Skeletal muscle tissue (tissue), 4 donors: ENCODE data around the gene DOCK4. TPM values are rescaled to one million over a fixed set of nuclear protein-coding genes. Genes with fewer than 3 reads are reported as not detected.

Source experiments
- H3K27ac ChIP-seq: one replicate; pipeline ENCODE4 v1.7.0; 2013; ENCODE audit warnings: mild to moderate bottlenecking, low read depth, low read length, inconsistent platforms
- H3K27me3 ChIP-seq, 3 donors: one replicate each; pipeline ENCODE4 v1.7.0; 2013; ENCODE audit warnings: low read length in 3 of 3; ENCODE audit not compliant: control insufficient read depth in 3 of 3, insufficient read depth in 3 of 3
- H3K36me3 ChIP-seq, 3 donors: one replicate each; pipeline ENCODE4 v1.7.0; 2013; ENCODE audit warnings: low read length in 3 of 3; ENCODE audit not compliant: control insufficient read depth in 3 of 3, insufficient read depth in 3 of 3
- H3K4me1 ChIP-seq, 3 donors: one replicate each; pipeline ENCODE4 v1.7.0; 2013; ENCODE audit warnings: low read length in 3 of 3, mild to moderate bottlenecking in 3 of 3; ENCODE audit not compliant: control insufficient read depth in 3 of 3, insufficient read depth in 3 of 3
- H3K4me3 ChIP-seq, 3 donors: one replicate each; pipeline ENCODE4 v1.7.0; 2013; ENCODE audit warnings: low read length in 3 of 3
- H3K9ac ChIP-seq, 3 donors: one replicate each; pipeline ENCODE4 v1.7.0; 2013; ENCODE audit warnings: low read length in 3 of 3, mild to moderate bottlenecking in 3 of 3, moderate library complexity in 2 of 3, low read depth in 1 of 3
- H3K9me3 ChIP-seq, 3 donors: one replicate each; pipeline ENCODE4 v1.7.0; 2013; ENCODE audit warnings: low read length in 3 of 3; ENCODE audit not compliant: control insufficient read depth in 3 of 3
- total RNA-seq: library from RNA; depleted of rRNA; stranded (reverse); fragments of >200 nt; gene quantifications from one replicate; pipeline ENCODE4 v1.2.3, GENCODE V29; 2014
- donor health status: Osteomylitis.

DOCK4 gene
- total RNA-seq, 1 donor from 2014 or later: 24.5 TPM

DNA sequence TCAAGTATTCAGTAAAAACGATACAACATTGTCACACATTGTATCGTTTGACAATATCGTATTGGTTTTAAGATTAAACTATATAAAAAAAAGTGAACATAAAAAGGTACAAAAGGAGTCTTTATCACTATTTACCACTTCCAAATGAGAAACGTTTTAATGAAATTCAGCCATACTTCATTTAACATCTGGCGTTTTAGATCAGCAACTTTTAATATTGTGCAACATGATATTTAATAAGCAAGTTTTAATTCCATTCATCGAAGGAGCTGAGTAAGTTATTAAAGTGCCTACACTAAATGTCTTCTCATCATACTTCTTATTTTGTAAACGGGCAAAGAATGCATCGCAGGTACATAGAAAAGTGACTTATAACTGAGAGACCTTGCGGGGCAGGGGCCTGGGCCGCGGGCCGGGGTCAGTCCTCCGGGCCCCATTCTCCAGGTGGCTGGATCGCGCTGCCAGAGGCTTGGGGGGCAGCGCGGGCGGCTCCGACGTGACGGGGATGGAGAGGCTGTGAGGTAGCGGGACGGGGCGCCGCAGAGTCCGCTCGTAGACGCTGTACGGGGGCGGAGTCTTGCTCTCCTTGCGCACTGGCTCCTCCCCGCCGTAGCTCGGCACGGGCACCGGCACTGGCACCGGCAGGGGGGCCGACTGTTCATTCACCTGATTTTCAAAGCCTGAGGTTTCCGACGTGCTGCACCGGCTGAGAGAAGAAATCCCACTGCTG, 478.1 kb downstream of the DOCK4 start:
- H3K9me3 ChIP-seq: no peaks in the 10 kb centered on the region
- H3K27ac ChIP-seq: no peak overlapping the region
- H3K4me1 ChIP-seq: no peaks in the 10 kb centered on the region
- no peaks in the 10 kb centered on the region for H3K27me3 ChIP-seq
- no peak overlapping the region for H3K4me3 ChIP-seq
- peaks cover 5 to 17% (median 5%) of the 10 kb centered on the region in 3 donors for H3K36me3 ChIP-seq
- no peak overlapping the region for H3K9ac ChIP-seq

- Histone ChIP-seq H3K27ac (no peak overlapping the region), H3K4me1 (no peaks in the 10 kb centered on the region), H3K36me3 (no peaks in the 10 kb centered on the region), H3K4me3 (no peak overlapping the region), H3K27me3 (no peaks in the 10 kb centered on the region), H3K9me3 (no peaks in the 10 kb centered on the region), H3K9ac (no peak overlapping the region)
These were observed 487.3 kb downstream of the DOCK4 start for GRCh38 chr7:111718886-111719285.

GRCh38 chr7:111711426-111712065, 494.7 kb downstream of the DOCK4 start:
- H3K4me1 ChIP-seq: no peaks in the 10 kb centered on the region
- no peak overlapping the region for H3K27ac ChIP-seq
- no peak overlapping the region for H3K4me3 ChIP-seq

DNA sequence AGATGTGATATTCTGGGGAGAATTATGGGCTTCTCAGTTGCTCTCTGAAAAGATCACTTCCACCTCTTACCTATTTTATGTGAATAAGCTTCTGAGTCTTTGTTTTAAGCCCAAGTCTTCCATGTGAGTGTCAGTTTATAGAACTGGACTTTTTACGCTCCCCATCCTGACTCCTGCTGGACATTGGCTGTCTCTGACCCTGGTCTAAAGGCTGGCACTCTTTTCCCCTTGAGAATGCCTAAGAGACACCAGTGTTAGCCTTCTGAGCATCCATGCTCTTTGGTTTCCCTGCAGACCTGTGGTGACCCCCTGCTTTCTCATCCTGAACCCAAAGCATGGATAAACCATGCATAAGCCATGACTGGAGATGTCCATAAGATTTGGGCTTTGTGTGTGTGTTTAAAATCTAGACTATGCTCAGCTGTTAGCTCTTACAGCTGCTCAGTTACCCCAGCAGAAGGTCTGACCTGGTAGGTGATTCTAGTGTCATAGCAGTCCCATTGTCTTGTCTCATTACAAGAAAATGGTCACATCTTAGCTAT, 495.3 kb downstream of the DOCK4 start:
- no peak overlapping the region for H3K4me3 ChIP-seq
- no peaks in the 10 kb centered on the region for H3K36me3 ChIP-seq
- no peaks in the 10 kb centered on the region for H3K9me3 ChIP-seq
- H3K9ac ChIP-seq: no peak overlapping the region
- H3K4me1 ChIP-seq: no peaks in the 10 kb centered on the region
- no peak overlapping the region for H3K27ac ChIP-seq
- H3K27me3 ChIP-seq: no peaks in the 10 kb centered on the region

More at GRCh38 chr7:111711426-111712065, 494.7 kb downstream of the DOCK4 start:
- no peak overlapping the region for H3K9ac ChIP-seq
- no peaks in the 10 kb centered on the region for H3K27me3 ChIP-seq
- H3K9me3 ChIP-seq: no peaks in the 10 kb centered on the region
- H3K36me3 ChIP-seq: no peaks in the 10 kb centered on the region

DNA sequence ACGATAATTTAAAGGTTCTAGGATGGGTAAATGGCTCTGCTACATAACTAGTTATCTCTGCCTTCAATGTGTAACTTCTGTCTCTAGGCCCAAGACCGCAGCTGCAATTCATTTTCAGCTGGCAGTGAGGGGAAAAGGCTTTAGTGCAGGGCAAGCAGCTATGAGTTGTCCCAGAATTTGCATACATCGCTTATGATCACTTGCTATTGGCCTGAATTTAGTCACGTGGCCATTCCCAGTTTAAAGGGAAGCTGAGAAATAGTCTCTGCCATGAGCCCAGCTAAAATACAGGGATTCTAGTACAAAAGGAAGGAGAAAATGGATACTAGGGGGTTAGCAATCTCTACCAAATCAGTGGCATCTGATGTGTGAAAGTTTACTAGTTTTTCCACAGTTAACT, 498.1 kb downstream of the DOCK4 start:
- Histone ChIP-seq H3K4me1 (no peaks in the 10 kb centered on the region), H3K4me3 (no peak overlapping the region), H3K9me3 (peaks cover 0 to 2% (median 0%) of the 10 kb centered on the region in 3 donors), H3K9ac (no peak overlapping the region), H3K27ac (no peak overlapping the region), H3K36me3 (no peaks in the 10 kb centered on the region), H3K27me3 (no peaks in the 10 kb centered on the region)

- H3K27ac ChIP-seq: no peak overlapping the region
- no peaks in the 10 kb centered on the region for H3K36me3 ChIP-seq
These were observed 500.4 kb downstream of the DOCK4 start for GRCh38 chr7:111705807-111706206.

DNA sequence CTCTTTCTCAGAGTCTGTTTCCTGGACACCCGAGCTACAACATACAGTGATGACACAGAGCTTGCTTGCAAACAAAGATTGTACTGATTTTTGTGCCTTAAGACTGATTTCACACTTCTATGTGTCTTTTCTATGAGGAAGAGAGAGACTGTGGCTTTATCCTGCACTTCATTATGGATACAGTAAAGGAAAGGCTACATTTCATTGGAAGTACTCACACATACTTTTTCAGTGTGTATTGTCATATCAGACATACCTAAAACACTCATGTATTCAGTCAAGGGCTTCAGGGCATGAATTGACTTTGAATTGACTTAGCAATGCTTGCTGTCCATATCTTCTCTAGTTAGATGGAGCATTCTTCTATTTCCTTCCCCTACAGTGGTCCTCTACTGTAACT, 508.4 kb downstream of the DOCK4 start:
- Histone ChIP-seq H3K27ac (no peak overlapping the region), H3K27me3 (no peaks in the 10 kb centered on the region), H3K36me3 (no peaks in the 10 kb centered on the region), H3K4me3 (no peak overlapping the region), H3K4me1 (no peaks in the 10 kb centered on the region), H3K9ac (no peak overlapping the region), H3K9me3 (no peaks in the 10 kb centered on the region)

More at GRCh38 chr7:111705807-111706206, 500.4 kb downstream of the DOCK4 start:
- no peaks in the 10 kb centered on the region for H3K27me3 ChIP-seq
- no peak overlapping the region for H3K4me3 ChIP-seq
- no peak overlapping the region for H3K9ac ChIP-seq
- peaks cover 0 to 2% (median 0%) of the 10 kb centered on the region in 3 donors for H3K9me3 ChIP-seq
- no peaks in the 10 kb centered on the region for H3K4me1 ChIP-seq

DNA sequence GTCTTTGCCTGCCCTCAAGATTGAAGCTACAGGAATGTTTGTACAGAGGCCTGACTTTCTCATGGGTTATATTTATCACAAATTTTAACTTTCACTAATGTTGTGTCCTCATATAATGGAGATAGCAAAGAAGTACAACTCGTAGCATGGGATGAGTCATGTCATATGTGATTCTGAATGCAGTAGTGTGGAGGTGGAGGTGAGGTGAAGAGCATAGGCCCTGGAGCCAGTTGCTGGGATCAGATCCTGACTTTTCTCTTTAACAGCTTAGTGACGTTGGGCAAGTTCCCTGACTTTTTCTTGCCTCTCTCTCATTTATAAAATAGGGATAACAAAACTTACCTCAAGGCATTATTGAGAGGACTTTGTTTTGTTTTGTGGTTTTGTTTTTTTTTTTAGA, 511.8 kb downstream of the DOCK4 start:
- Histone ChIP-seq H3K27ac (no peak overlapping the region), H3K9me3 (no peaks in the 10 kb centered on the region), H3K27me3 (no peaks in the 10 kb centered on the region), H3K36me3 (no peaks in the 10 kb centered on the region), H3K9ac (no peak overlapping the region), H3K4me3 (no peak overlapping the region), H3K4me1 (no peaks in the 10 kb centered on the region)

- H3K27ac ChIP-seq: no peak overlapping the region
These were observed 515.7 kb downstream of the DOCK4 start for GRCh38 chr7:111690364-111691111.

GRCh38 chr7:111685349-111685748, 520.9 kb downstream of the DOCK4 start:
- H3K27ac ChIP-seq: no peak overlapping the region
- H3K9me3 ChIP-seq: no peaks in the 10 kb centered on the region
- no peak overlapping the region for H3K9ac ChIP-seq
- H3K4me1 ChIP-seq: no peaks in the 10 kb centered on the region
- no peak overlapping the region for H3K4me3 ChIP-seq
- H3K36me3 ChIP-seq: no peaks in the 10 kb centered on the region
- H3K27me3 ChIP-seq: no peaks in the 10 kb centered on the region

More at GRCh38 chr7:111690364-111691111, 515.7 kb downstream of the DOCK4 start:
- Histone ChIP-seq H3K9ac (no peak overlapping the region), H3K9me3 (no peaks in the 10 kb centered on the region), H3K36me3 (no peaks in the 10 kb centered on the region), H3K4me3 (no peak overlapping the region), H3K4me1 (no peaks in the 10 kb centered on the region), H3K27me3 (no peaks in the 10 kb centered on the region)
